ENCODE measurements around the gene ATP12A.

- TF ChIP-seq CTCF (IDR thresholded peaks at IDR 0.05) (no peak), POLR2A (IDR thresholded peaks at IDR 0.05) (no peak)
Measured at GRCh38 chr13:24709186-24709913, 29.1 kb downstream of the ATP12A start.
